ENCODE measurements around the gene HMGXB4. TPM values are rescaled to one million over a fixed set of nuclear protein-coding genes. Genes with fewer than 3 reads are reported as not detected.

HMGXB4 gene
- total and polyA plus RNA-seq, 2 of the 13 experiments (the other 11 are each of a cell fraction or from before 2014, with no cell fraction given), result 13.9 to 16.3 TPM

- TF ChIP-seq HINFP (CRISPR knock-in tag; IDR thresholded peaks at IDR 0.05; ENCODE audit: low read depth), result no peak
- peak; percentile 99 for TF ChIP-seq ZFP91 (CRISPR knock-in tag; IDR thresholded peaks at IDR 0.05; ENCODE audit: borderline replicate concordance)
- no peak; the same call in 1 of the 2 replicates for TF ChIP-seq ZNF318 (CRISPR knock-in tag; IDR thresholded peaks at IDR 0.05)
- no peak for TF ChIP-seq ZNF530 (CRISPR knock-in tag; IDR thresholded peaks at IDR 0.05; ENCODE audit: low read depth)
- no peak; the same call in 1 of the 2 replicates for TF ChIP-seq JDP2 (CRISPR knock-in tag; IDR thresholded peaks at IDR 0.05; ENCODE audit: borderline replicate concordance)
- no peak for TF ChIP-seq MZF1 (CRISPR knock-in tag; IDR thresholded peaks at IDR 0.05; ENCODE audit: borderline replicate concordance)
- TF ChIP-seq ZNF83 (CRISPR knock-in tag; IDR thresholded peaks at IDR 0.05; ENCODE audit: borderline replicate concordance), result no peak; the same call in 1 of the 2 replicates
- peak; percentile 53; the same call in 1 of the 2 replicates for TF ChIP-seq POGK (CRISPR knock-in tag; conservative IDR thresholded peaks at IDR 0.05)
- TF ChIP-seq FOXM1 (CRISPR knock-in tag; IDR thresholded peaks at IDR 0.05), result no peak
- no peak; the same call in 1 of the 2 replicates for TF ChIP-seq ZNF331 (CRISPR knock-in tag; IDR thresholded peaks at IDR 0.05)
- TF ChIP-seq KAT7 (CRISPR knock-in tag; IDR thresholded peaks at IDR 0.05; ENCODE audit: borderline replicate concordance), result peak; percentile 72; the same call in 1 of the 2 replicates
Observed at GRCh38 chr22:35299673-35300499, 42.6 kb downstream of the HMGXB4 start, which contains the start of gene TOM1 (continued).

Data from HepG2 (cell line).